Measurements from ENCODE around the gene CFL1.

DNA sequence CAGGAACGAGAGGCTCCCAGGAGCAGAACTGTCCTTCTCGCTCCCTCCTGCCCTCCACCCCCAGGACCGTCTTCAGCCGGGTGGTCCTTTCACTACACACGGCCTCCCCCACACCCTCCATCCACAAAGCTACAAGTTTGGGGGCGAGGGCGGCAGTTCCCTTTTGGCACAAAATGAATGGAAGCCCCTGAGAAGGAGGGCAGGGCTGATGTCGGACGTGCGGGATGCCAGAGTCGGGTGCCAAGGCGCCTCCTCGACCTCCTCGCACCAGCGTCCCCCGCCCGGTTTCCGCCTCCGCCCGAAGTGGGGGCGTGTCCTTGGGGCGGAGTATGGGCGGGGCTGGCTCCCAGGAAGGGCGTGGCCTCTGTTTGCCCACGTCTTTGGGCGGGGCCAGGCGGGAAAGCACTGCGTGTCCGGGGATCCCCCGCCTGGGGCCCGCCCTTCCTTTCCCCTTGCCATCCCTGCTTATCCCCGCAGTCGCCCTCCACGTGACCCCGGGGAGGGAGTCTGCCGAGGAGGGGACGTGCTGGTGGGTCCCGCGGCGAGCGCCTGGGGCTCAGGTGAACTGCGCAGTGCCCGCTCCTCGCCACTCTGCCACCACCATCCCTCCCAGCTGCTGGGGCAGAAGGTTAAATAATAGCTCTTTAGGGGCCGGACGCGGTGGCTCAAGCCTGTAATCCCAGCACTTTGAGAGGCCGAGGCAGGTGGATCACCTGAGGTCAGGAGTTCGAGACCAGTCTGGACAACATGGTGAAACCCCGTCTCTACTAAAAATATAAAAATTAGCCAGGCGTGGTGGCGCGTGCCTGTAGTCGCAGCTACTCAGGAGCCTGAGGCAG lies 15.6 kb upstream of the CFL1 start:
- TF ChIP-seq POLR2AphosphoS5 (IDR thresholded peaks at IDR 0.05) (peak; percentile 98), POLR2A (IDR thresholded peaks at IDR 0.05) (peak; percentile 93)
- TF ChIP-seq, protein P1, sequence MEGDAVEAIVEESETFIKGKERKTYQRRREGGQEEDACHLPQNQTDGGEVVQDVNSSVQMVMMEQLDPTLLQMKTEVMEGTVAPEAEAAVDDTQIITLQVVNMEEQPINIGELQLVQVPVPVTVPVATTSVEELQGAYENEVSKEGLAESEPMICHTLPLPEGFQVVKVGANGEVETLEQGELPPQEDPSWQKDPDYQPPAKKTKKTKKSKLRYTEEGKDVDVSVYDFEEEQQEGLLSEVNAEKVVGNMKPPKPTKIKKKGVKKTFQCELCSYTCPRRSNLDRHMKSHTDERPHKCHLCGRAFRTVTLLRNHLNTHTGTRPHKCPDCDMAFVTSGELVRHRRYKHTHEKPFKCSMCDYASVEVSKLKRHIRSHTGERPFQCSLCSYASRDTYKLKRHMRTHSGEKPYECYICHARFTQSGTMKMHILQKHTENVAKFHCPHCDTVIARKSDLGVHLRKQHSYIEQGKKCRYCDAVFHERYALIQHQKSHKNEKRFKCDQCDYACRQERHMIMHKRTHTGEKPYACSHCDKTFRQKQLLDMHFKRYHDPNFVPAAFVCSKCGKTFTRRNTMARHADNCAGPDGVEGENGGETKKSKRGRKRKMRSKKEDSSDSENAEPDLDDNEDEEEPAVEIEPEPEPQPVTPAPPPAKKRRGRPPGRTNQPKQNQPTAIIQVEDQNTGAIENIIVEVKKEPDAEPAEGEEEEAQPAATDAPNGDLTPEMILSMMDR (IDR thresholded peaks at IDR 0.05), result peak in 1 of 4 experiments; percentile 24
